ENCODE results near the gene ZNF460. TPM values are rescaled to one million over a fixed set of nuclear protein-coding genes. Genes with fewer than 3 reads are reported as not detected.

Gene ZNF460
- total and polyA plus RNA-seq, 2 of the 4 experiments (the other 2 are of a cell fraction), result 3.6 to 55.2 TPM

DNA sequence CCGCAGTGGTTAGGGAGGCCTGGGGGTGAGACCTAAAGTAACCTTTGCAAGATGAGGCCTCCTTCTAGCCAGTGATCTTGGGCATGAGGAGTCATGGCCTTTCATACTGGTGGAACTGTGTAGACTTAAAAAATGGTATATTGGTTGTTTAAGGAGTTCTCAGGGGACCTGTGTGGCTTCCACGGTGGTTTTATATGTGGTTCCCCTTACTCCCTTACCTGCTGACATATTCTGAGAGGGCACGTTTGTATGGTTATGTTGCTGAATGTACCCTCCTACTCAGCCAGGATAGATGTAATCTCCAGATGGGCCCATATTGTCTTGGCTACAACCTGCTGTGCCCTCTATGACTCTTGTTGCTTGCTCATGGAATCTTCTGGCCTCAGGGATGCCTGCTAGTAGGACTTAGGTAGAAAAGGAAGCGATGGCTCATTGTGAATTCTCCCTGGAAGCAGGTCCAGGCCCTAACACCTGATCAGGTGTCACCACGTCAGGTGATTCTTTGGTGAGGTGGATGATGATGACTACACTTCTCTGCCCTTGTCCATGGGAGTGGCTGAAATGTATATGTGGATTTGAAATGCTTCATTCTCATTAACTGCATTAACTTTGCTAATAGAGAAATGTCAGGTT lies 1.8 kb downstream of the ZNF460 start:
- no peak overlapping the region for H2BK5ac ChIP-seq (ENCODE audit: low read depth, low read length, poor library complexity, severe bottlenecking)
- H3K9me3 ChIP-seq (ENCODE audit: control insufficient read depth, insufficient read depth, low read length), result no peaks in the 10 kb centered on the region
- H3K23ac ChIP-seq (ENCODE audit: low read depth, low read length), result peak overlapping the region; percentile 54; the same call in 1 of the 2 replicates
- no peak for DNase-seq
- H2BK20ac ChIP-seq (ENCODE audit: low read depth, low read length), result no peak overlapping the region
- H3K14ac ChIP-seq (replicated peaks; ENCODE audit: low read depth, low read length), result no peak overlapping the region
- no peak overlapping the region for H4K91ac ChIP-seq (ENCODE audit: insufficient read depth, low read depth, low read length)
- no peak overlapping the region for H2BK15ac ChIP-seq (ENCODE audit: low read depth, low read length)
- no peak overlapping the region for H4K5ac ChIP-seq (ENCODE audit: low read depth, low read length)
- no peak for ATAC-seq (ENCODE audit: low read depth)
- peaks cover 31% of the 10 kb centered on the region for H3K36me3 ChIP-seq (ENCODE audit: control insufficient read depth, insufficient read depth, low read length)
- no peak overlapping the region for H3K9ac ChIP-seq (ENCODE audit: low read depth, low read length)
- no peak overlapping the region for H3K27ac ChIP-seq (ENCODE audit: insufficient read depth, low read length)
- peaks cover 52% of the 10 kb centered on the region for H4K20me1 ChIP-seq (ENCODE audit: insufficient read depth, low read length)
- ChIA-PET CTCF (no interaction called here), POLR2A (ENCODE audit: unreplicated experiment) (no interaction called here)
- dilution Hi-C loops (cut with HindIII; ENCODE audit: low sequenced_read_pairs, unreplicated experiment), result no loop called here
- no peak overlapping the region for H2BK120ac ChIP-seq (ENCODE audit: low read depth, low read length)
- in situ Hi-C loops (cut with MboI; ENCODE audit: low sequenced_read_pairs), result no loop called here
- no peak overlapping the region for H3K56ac ChIP-seq (ENCODE audit: extremely low read depth, insufficient read depth, low read length)
- H3K4me2 ChIP-seq (ENCODE audit: low read depth, low read length), result peak overlapping the region; percentile 60
- peaks cover 14% of the 10 kb centered on the region for H3K9me1 ChIP-seq (ENCODE audit: insufficient read depth, low read length)
- no peak overlapping the region for H3K4me3 ChIP-seq (ENCODE audit: insufficient read depth, low read depth, low read length)
- H3K4ac ChIP-seq (ENCODE audit: low read depth, low read length), result no peak overlapping the region
- intact Hi-C loops (cut with micrococcal nuclease), result loop anchor here (10.0 kb wide), 1 partner anchor 177 kb away; no protein-coding TSS in a partner anchor
- WGBS, 2 experiments (ENCODE audit: extremely low coverage in 2 of 2, insufficient read length in 1 of 2), result 100% methylated on average over 1 of the region's 5 CpGs; no CpG with 5 or more reads in 1 of the 2 experiments
- H3K79me1 ChIP-seq (ENCODE audit: low read depth in 1 of 2, low read length in 2 of 2), result peaks cover 9 to 60% of the 10 kb centered on the region in 2 experiments; a peak in 3 of 4 replicates
- no peak overlapping the region for H2AK9ac ChIP-seq (replicated peaks; ENCODE audit: low read depth, low read length, poor library complexity)
- no peaks in the 10 kb centered on the region for H3K27me3 ChIP-seq (ENCODE audit: control insufficient read depth, insufficient read depth, low read length)
- no TSS peak for BruUV-seq (replicated peaks)
- no peak overlapping the region for H4K8ac ChIP-seq (ENCODE audit: low read depth in 2 of 2, low read length in 2 of 2)
- H2AFZ ChIP-seq (replicated peaks; ENCODE audit: low read length, poor library complexity), result no peak overlapping the region
- peak overlapping the region; percentile 5 for H2AK5ac ChIP-seq (ENCODE audit: low read depth, low read length)
- H3K18ac ChIP-seq (ENCODE audit: low read depth, low read length), result no peak overlapping the region
- peaks cover 5% of the 10 kb centered on the region for H3K4me1 ChIP-seq (ENCODE audit: control insufficient read depth, insufficient read depth, low read length)
- TF ChIP-seq MAZ (IDR thresholded peaks at IDR 0.05; ENCODE audit: borderline replicate concordance, low read depth, low read length) (no peak), CEBPB (IDR thresholded peaks at IDR 0.05; ENCODE audit: low read depth, low read length) (no peak), RCOR1 (IDR thresholded peaks at IDR 0.05; ENCODE audit: insufficient replicate concordance, low read length) (no peak), RFX5 (IDR thresholded peaks at IDR 0.05; ENCODE audit: low read depth, low read length) (no peak), NFE2L2 (IDR thresholded peaks at IDR 0.05; ENCODE audit: low read depth, low read length) (no peak), MAFK (IDR thresholded peaks at IDR 0.05; ENCODE audit: low read depth, low read length) (no peak), BHLHE40 (IDR thresholded peaks at IDR 0.05; ENCODE audit: low read depth, low read length) (no peak), SMC3 (IDR thresholded peaks at IDR 0.05; ENCODE audit: low read depth, low read length) (no peak), POLR2A (IDR thresholded peaks at IDR 0.05; ENCODE audit: low read depth, low read length) (no peak), CHD1 (IDR thresholded peaks at IDR 0.05; ENCODE audit: low read depth, low read length) (no peak), FOS (IDR thresholded peaks at IDR 0.05; ENCODE audit: low read depth, low read length) (no peak), MXI1 (IDR thresholded peaks at IDR 0.05; ENCODE audit: borderline replicate concordance, low read depth, low read length) (no peak), RAD21 (IDR thresholded peaks at IDR 0.05; ENCODE audit: low read length) (no peak)
- TF ChIP-seq, protein P1, sequence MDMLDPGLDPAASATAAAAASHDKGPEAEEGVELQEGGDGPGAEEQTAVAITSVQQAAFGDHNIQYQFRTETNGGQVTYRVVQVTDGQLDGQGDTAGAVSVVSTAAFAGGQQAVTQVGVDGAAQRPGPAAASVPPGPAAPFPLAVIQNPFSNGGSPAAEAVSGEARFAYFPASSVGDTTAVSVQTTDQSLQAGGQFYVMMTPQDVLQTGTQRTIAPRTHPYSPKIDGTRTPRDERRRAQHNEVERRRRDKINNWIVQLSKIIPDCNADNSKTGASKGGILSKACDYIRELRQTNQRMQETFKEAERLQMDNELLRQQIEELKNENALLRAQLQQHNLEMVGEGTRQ (IDR thresholded peaks at IDR 0.05; ENCODE audit: low read depth, low read length), result no peak
- TF ChIP-seq, protein P2, sequence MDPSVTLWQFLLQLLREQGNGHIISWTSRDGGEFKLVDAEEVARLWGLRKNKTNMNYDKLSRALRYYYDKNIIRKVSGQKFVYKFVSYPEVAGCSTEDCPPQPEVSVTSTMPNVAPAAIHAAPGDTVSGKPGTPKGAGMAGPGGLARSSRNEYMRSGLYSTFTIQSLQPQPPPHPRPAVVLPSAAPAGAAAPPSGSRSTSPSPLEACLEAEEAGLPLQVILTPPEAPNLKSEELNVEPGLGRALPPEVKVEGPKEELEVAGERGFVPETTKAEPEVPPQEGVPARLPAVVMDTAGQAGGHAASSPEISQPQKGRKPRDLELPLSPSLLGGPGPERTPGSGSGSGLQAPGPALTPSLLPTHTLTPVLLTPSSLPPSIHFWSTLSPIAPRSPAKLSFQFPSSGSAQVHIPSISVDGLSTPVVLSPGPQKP (IDR thresholded peaks at IDR 0.05; ENCODE audit: borderline replicate concordance, low read depth, low read length), result no peak
- TF ChIP-seq, protein P3, sequence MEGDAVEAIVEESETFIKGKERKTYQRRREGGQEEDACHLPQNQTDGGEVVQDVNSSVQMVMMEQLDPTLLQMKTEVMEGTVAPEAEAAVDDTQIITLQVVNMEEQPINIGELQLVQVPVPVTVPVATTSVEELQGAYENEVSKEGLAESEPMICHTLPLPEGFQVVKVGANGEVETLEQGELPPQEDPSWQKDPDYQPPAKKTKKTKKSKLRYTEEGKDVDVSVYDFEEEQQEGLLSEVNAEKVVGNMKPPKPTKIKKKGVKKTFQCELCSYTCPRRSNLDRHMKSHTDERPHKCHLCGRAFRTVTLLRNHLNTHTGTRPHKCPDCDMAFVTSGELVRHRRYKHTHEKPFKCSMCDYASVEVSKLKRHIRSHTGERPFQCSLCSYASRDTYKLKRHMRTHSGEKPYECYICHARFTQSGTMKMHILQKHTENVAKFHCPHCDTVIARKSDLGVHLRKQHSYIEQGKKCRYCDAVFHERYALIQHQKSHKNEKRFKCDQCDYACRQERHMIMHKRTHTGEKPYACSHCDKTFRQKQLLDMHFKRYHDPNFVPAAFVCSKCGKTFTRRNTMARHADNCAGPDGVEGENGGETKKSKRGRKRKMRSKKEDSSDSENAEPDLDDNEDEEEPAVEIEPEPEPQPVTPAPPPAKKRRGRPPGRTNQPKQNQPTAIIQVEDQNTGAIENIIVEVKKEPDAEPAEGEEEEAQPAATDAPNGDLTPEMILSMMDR (conservative IDR thresholded peaks at IDR 0.05; ENCODE audit: low read depth, low read length), result no peak

Data from IMR-90 (cell line).